Rectal smooth muscle tissue (tissue), 1 donor: ENCODE measurements around the gene STXBP6.

ENCODE experiments used
- H3K27ac ChIP-seq: one replicate; pipeline ENCODE4 v1.7.0; 2013; ENCODE audit warnings: low read depth, low read length, inconsistent platforms
- H3K27me3 ChIP-seq: one replicate; pipeline ENCODE4 v1.7.0; 2013; ENCODE audit warnings: low read length; ENCODE audit not compliant: control insufficient read depth, insufficient read depth
- H3K36me3 ChIP-seq: one replicate; pipeline ENCODE4 v1.7.0; 2013; ENCODE audit warnings: low read length; ENCODE audit not compliant: control insufficient read depth, insufficient read depth
- H3K4me1 ChIP-seq: one replicate; pipeline ENCODE4 v1.7.0; 2013; ENCODE audit warnings: low read length; ENCODE audit not compliant: control insufficient read depth, insufficient read depth
- H3K4me3 ChIP-seq: one replicate; pipeline ENCODE4 v1.7.0; 2013; ENCODE audit warnings: low read length
- H3K9ac ChIP-seq: one replicate; pipeline ENCODE4 v1.7.0; 2013; ENCODE audit warnings: low read length

STXBP6 gene

DNA sequence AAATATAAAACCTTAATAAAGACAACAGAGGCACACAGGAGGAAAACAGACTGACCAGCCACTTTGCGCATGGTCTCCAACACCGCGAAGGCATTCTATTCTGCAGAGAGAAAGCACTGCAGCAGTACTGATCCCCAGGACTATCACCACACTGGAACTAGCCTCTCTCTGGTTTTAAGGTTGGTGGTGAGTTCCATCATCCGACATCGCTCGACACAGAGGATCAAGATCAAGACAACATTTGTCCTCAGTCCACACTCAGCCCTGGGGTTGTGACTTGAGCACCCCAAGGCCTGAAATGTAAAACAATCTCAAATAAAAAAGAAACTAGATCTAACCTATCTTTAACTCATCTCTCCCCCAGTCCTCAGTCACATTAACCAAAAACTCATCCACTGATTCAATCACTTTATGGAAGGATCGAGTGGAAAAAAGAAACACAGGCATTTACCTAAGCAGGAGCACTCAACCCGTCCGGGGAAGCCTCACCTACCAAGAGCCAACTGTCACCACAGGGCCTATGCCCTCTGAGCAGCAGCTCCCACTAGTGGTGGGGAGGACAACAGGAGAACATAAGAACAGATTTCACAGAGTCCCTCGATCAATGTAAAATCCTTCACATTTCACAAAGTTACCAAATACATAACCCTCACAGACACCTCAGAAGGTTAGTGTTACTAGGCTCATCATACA, 17.7 kb downstream of the STXBP6 start:
- Histone ChIP-seq H3K27me3 (no peaks in the 10 kb centered on the region), H3K4me1 (no peaks in the 10 kb centered on the region), H3K4me3 (no peak overlapping the region), H3K9ac (no peak overlapping the region), H3K27ac (no peak overlapping the region), H3K36me3 (no peaks in the 10 kb centered on the region)

DNA sequence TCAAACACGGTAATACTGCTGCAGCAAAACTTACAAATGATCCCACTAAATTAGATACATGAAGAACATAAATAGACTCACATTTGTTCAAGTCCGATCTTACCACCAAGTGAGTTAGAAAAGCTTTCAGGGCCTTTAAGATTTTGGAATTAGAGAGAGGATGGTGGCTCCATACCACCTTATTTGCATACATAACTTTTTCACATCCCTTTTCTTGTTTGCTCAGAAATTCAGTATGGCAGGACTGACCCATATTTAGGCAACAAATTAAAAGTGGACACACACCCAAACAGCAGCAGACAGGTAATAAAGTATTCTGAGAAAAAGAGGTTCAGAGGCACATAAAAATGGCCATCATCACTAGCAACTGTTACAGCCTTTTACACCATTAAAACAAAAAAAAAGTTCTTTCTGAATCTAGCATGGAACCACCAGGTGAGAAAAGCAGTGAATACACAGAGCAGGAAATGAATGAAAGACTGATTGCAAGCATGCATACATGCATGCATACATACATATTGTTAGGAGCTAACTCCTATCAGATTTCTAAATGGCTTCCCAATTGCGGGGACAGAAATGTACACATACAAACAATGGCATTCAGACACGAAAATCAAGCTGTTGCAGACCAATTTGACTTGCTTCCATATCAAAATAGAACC, 23.3 kb downstream of the STXBP6 start:
- Histone ChIP-seq H3K27me3 (no peaks in the 10 kb centered on the region), H3K27ac (no peak overlapping the region), H3K36me3 (no peaks in the 10 kb centered on the region), H3K4me3 (no peak overlapping the region), H3K9ac (no peak overlapping the region), H3K4me1 (no peaks in the 10 kb centered on the region)

DNA sequence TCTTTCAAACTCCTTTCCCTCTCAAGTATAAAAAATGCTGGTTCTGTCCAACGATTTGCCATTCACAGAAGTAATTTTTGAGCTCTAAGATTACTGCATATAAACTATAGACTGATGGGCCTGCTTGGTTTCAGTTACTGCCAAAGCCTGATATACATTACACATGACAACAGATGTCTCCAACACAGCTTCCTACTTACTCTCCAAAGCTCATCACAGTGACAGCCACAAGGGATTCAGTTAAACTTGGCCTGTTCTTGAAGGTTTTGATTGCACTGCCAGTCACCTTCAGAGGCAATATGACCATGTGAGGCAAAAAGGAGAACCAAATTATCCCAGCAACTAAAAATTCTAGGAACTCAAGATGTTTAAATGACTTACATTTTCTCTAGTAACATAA, 30.1 kb downstream of the STXBP6 start:
- Histone ChIP-seq H3K9ac (no peak overlapping the region), H3K36me3 (no peaks in the 10 kb centered on the region), H3K4me3 (no peak overlapping the region), H3K27me3 (no peaks in the 10 kb centered on the region), H3K27ac (no peak overlapping the region), H3K4me1 (no peaks in the 10 kb centered on the region)

DNA sequence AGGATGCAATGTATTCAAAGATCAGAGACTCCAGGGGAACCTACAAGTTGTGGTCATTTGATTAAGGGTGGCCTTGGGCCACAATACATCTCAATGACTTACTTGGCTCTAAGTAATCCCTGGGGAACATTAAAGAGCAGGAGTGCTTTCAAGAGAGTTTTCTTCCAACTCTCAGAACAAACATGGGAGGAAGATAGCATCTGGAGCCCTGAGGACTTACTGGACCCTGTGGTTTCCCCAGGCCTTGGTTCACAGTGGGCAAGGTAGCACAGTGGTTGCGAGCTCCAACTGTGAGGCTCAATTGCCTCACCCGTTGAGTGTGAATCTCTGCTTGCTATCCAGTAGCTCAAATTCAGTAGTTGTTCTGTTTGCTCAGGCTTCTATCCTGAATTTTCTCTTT, 32.4 kb downstream of the STXBP6 start:
- no peaks in the 10 kb centered on the region for H3K4me1 ChIP-seq
- H3K36me3 ChIP-seq: no peaks in the 10 kb centered on the region
- H3K27ac ChIP-seq: no peak overlapping the region
- H3K9ac ChIP-seq: no peak overlapping the region
- no peaks in the 10 kb centered on the region for H3K27me3 ChIP-seq
- H3K4me3 ChIP-seq: no peak overlapping the region

DNA sequence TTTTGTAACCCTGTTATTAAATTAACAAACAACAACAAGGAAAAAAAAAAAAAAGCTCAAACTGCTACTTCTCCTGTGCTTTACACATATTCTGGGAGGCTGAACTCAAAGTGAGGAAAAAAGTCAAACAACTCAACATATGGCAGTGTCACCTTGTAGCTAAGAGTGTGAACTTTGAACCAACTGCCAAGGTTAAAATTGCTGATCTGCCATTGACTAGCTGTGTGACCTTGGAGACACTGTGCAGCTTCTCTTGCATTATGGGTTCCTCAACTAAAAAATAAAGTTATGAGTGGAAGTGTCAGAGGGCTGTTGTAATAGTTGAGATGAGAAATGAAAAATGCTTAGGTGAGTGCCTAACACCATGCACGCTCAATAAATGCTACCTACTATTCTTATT, 34.2 kb downstream of the STXBP6 start:
- Histone ChIP-seq H3K4me3 (no peak overlapping the region), H3K4me1 (no peaks in the 10 kb centered on the region), H3K27ac (no peak overlapping the region), H3K9ac (no peak overlapping the region), H3K36me3 (no peaks in the 10 kb centered on the region), H3K27me3 (no peaks in the 10 kb centered on the region)

DNA sequence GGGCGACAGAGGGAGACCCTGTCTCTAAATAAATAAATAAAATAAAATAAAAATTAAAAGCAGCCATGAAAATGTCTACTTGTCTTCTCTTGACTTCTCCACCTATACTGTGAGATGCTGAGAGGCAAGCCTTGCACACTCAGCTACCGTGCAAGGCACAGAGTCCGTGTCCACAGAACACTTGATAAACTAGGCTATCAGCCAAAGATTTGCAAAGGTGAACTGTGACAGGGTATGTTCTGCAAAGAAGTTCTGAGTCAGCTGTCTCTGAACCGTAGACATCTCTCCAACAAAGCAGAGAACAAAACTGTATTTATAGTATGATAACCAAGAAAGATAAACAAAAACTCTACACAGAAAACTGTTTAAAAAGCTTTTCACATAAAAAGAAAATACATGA, 35.5 kb downstream of the STXBP6 start:
- no peak overlapping the region for H3K9ac ChIP-seq
- no peak overlapping the region for H3K4me3 ChIP-seq
- H3K27ac ChIP-seq: no peak overlapping the region
- H3K4me1 ChIP-seq: peaks cover 4% of the 10 kb centered on the region
- no peaks in the 10 kb centered on the region for H3K36me3 ChIP-seq
- no peaks in the 10 kb centered on the region for H3K27me3 ChIP-seq

DNA sequence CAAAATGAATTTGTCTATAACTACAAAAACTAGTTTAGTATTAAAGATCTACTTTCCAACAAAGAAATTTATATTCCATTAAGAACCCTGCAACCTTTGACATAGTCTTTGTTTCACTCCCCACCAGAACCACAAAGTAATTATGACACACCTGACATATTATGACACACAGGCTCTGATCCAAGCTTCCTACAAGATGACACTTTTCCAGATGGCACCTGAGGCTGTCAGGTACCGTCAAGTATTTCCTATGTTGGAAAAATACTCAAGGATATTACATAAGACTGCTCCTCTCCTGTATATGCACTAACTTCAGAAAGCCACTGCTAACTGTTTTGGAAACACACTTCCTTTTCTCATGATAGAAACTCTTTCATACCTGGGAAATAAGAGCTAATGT, 38.9 kb downstream of the STXBP6 start:
- H3K4me3 ChIP-seq: no peak overlapping the region
- H3K9ac ChIP-seq: no peak overlapping the region
- no peaks in the 10 kb centered on the region for H3K27me3 ChIP-seq
- peaks cover 8% of the 10 kb centered on the region for H3K4me1 ChIP-seq
- no peaks in the 10 kb centered on the region for H3K36me3 ChIP-seq
- H3K27ac ChIP-seq: no peak overlapping the region

DNA sequence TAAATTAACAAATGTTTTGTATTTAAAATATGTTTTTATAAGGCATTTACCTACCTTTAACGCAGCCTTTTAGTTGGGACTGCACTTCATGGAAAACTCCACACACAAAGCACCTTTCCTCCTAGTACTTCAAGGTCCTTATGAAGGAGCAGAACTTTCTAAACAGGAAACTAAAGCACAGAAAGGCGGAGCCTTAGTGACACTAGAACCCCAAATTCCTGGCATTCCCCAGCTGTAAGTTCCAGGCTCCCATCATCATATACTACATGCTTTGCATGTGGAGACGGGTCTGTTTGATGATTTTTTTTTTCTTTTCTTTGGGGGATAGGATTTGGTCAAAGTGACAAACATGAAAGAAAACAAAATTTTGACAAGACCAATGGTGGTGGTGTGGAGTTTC, 39.5 kb downstream of the STXBP6 start:
- no peaks in the 10 kb centered on the region for H3K27me3 ChIP-seq
- no peaks in the 10 kb centered on the region for H3K36me3 ChIP-seq
- H3K4me3 ChIP-seq: no peak overlapping the region
- peaks cover 8% of the 10 kb centered on the region for H3K4me1 ChIP-seq
- H3K27ac ChIP-seq: no peak overlapping the region
- no peak overlapping the region for H3K9ac ChIP-seq

DNA sequence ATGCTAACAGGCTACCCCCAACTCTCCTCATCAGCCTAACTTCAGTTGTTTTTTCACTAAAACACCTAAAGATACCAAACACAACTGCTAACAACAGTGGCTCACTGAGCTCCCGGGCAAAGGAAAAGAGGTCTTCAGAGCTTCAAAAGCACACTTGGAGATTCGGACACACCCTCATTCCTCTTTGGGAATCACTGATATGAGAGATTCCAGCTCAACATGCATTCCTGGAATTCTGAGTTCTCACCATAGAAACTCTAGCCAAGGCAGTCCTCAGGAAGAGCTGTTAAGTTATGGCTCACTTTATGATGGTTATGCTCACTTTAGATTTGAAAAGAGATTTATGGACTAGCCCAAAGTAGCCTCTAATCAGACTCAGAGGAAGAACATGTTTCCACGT, 40.1 kb downstream of the STXBP6 start:
- no peak overlapping the region for H3K9ac ChIP-seq
- peaks cover 8% of the 10 kb centered on the region for H3K4me1 ChIP-seq
- H3K4me3 ChIP-seq: no peak overlapping the region
- H3K27ac ChIP-seq: no peak overlapping the region
- no peaks in the 10 kb centered on the region for H3K27me3 ChIP-seq
- H3K36me3 ChIP-seq: no peaks in the 10 kb centered on the region

DNA sequence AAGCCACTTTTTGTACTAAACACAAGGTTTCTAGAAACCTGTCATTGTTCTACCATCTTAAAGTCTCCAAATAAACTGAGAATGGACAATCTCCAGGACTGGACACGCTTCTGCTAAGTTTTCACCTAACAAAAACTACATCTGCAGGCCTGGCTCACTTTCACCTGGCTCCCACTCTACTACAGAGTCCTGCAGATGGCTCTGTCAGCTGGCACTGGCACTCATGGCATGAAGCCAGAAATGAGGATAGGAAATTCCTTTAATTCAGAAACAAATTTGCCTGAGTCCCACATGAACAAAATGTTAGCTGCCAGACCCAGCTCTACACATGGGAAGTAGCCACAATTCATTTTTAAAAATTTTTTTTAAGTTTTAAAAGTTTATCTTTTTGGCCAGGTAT, 42.1 kb downstream of the STXBP6 start:
- Histone ChIP-seq H3K27ac (no peak overlapping the region), H3K4me3 (no peak overlapping the region), H3K4me1 (peaks cover 8% of the 10 kb centered on the region), H3K9ac (no peak overlapping the region), H3K27me3 (no peaks in the 10 kb centered on the region), H3K36me3 (no peaks in the 10 kb centered on the region)

DNA sequence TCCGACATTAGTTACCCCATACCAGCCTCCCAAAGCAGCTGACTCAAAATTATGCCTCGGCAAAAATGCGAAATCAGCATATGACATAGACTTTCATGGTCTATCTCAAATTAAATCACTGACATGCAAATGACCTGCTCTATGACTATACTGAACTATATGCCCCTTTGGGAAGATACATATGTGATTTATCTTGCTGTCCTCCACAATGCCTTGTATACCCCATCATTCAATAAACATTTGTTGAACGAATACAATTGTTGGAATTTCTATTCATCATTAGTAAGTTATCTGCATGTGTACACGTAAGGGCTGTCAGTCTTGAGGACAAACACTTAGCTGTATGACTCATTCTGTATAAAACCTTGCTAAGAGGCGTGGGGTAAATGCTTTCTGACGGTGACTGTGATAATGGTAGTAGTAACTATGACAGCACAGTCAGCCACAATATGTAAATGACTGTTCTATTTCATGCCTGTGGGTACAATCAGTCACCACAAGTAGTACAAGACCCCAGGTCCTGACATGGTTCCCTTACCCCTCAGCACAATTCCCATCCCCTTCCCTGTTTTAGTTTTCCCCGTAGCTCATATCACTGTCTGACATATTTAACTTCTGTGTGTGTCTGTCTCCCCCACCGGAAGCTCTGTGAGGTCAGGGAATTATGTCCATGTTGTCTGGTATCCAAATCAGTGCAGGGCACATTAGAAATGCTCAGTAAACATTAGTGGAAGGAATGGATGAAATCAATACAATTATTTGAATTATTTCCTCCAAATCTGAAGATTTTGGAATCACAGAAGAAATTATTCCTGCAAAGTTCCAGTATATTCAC, 42.8 kb downstream of the STXBP6 start:
- Histone ChIP-seq H3K36me3 (no peaks in the 10 kb centered on the region), H3K4me3 (no peak overlapping the region), H3K4me1 (peaks cover 8% of the 10 kb centered on the region), H3K27ac (no peak overlapping the region), H3K27me3 (no peaks in the 10 kb centered on the region), H3K9ac (no peak overlapping the region)

DNA sequence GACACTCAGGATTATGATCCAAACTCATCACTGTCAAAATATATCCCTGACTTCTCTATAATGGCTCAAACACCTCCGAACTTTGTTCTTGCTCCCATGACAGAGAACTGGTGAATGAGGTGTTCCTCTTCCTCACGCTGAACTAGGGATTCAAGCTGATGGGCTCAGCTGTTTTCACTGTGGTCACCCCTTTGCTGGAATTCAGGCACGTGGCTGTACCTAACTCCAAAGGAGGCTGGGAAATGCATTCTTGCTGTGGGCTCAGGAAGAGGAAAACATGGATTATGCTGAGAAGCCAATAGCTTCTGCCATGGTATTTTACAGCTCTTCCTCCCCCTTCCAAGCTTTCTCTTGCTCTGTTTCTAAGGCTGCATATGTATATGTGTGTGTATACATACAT, 43.9 kb downstream of the STXBP6 start:
- Histone ChIP-seq H3K4me1 (peaks cover 8% of the 10 kb centered on the region), H3K4me3 (no peak overlapping the region), H3K9ac (no peak overlapping the region), H3K36me3 (no peaks in the 10 kb centered on the region), H3K27me3 (no peaks in the 10 kb centered on the region), H3K27ac (no peak overlapping the region)
